GM21528 (cell line): ENCODE measurements around the gene LMO7.
"Not testable (repeated sequence)": the region's sequence is repeated elsewhere in the genome, so short reads cannot be mapped to it uniquely, and the experiment has no call there.

Experiments
- ATAC-seq: cut with Tn5 transposase; IDR thresholded peaks from one replicate; pipeline ENCODE4 v1.9.1; 2021; ENCODE audit warnings: mild to moderate bottlenecking, moderate library complexity; ENCODE audit not compliant: unreplicated experiment, low FRiP score

LMO7 gene

GRCh38 chr13:75769141-75769905, 133.2 kb downstream of the LMO7 start:
- ATAC-seq: no peak

GRCh38 chr13:75770164-75770563, 134.0 kb downstream of the LMO7 start:
- ATAC-seq: no peak

GRCh38 chr13:75770592-75771011, 134.5 kb downstream of the LMO7 start:
- ATAC-seq: no peak

DNA sequence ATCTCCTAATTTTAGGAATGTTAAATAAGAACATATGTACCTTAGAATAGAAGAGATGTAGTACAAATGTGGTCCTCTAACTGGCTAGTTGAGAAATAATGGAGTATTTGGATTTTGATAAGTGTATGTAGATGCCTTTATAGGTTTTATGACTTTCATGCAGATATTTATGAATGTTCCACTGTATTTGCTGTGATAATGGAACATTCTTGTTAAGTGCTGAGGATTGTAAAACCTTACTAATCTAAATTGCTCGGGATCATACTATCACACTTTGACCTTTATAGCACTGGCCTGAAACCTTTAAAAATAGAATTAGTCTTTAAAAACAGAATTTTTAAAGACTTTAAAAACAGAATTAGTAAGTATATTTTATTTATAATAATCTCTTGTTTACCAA, 135.1 kb downstream of the LMO7 start:
- ATAC-seq: no peak

- no peak for ATAC-seq
These were observed 135.7 kb downstream of the LMO7 start for GRCh38 chr13:75771818-75772217.

- ATAC-seq: no peak
These were observed 138.0 kb downstream of the LMO7 start for GRCh38 chr13:75774176-75774575.

GRCh38 chr13:75776550-75776949, 140.4 kb downstream of the LMO7 start:
- ATAC-seq: no peak

- no peak for ATAC-seq
These were observed 143.3 kb downstream of the LMO7 start for GRCh38 chr13:75779393-75779792.

GRCh38 chr13:75780103-75780502, 144.0 kb downstream of the LMO7 start:
- not testable (repeated sequence) for ATAC-seq

DNA sequence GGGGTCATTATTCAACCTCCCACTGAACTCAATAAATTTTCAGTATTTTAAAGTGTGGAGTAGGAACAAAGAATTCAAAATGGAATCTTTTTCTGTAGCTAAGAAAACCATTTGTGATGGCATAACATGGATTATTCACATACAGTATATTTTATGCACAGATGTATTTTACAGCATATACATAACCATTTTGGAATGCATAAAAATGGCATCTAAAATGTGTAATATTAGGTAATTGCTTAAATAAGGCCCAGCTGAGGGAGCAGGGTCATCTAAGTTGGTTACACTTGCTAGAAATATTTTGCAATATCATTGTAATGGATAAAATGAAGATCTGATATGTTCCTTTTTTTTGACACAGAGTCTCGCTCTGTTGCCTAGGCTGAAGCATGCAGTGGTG, 146.9 kb downstream of the LMO7 start:
- ATAC-seq: no peak

DNA sequence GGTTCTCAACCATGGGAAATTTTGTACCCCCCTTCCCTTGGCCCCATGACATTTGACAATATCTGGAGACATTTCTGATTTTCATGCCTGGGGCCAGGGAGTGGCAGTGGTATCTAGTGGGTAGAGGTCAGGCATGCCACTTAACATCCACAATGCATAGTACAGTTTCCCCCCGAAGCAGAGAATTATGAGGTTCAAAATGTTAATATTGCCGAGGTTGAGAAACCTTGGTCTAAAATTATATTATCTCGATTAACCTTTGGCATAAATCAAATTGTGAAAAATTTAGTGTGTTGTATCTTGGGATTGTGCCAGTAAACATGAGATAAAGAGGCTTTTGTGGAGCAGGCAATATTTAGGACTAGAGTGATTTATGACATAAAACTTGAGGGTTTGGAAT, 147.9 kb downstream of the LMO7 start:
- no peak for ATAC-seq

GRCh38 chr13:75785130-75785529, 149.0 kb downstream of the LMO7 start:
- no peak for ATAC-seq

DNA sequence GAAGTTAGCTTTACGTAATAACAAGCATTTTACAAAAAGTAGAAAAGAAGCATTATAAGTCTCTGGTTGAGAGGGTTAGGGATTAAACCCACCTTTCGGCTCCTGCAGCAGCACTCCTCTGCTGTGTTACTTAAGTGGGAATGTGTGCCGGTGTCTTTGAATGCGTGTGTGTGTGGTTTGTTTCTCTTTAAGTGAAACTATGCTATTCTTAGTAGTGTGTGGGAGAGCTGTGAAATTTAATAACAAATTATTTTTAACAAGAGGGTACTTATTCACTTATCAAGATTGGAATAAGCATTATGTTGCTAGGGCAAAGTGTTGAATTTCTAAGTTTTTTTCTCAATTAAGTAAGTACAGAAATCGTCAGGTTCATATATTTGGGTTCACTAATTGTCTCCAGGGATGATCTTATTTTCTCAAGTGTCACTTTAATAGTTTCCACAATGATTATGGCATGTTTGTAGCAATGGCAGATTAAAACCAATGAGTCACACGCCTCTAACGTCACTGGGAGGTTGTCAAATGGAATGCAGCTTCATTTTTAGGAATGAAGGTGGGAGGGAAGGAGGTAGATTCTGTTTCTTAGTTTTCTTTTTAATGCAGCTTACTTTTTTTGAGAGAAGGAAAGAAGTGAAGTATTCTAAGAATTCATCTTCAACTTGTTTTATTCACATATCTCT, 151.3 kb downstream of the LMO7 start:
- no peak for ATAC-seq

- ATAC-seq: no peak
These were observed 152.4 kb downstream of the LMO7 start for GRCh38 chr13:75788481-75788981.

GRCh38 chr13:75789451-75790197, 153.5 kb downstream of the LMO7 start:
- no peak for ATAC-seq

DNA sequence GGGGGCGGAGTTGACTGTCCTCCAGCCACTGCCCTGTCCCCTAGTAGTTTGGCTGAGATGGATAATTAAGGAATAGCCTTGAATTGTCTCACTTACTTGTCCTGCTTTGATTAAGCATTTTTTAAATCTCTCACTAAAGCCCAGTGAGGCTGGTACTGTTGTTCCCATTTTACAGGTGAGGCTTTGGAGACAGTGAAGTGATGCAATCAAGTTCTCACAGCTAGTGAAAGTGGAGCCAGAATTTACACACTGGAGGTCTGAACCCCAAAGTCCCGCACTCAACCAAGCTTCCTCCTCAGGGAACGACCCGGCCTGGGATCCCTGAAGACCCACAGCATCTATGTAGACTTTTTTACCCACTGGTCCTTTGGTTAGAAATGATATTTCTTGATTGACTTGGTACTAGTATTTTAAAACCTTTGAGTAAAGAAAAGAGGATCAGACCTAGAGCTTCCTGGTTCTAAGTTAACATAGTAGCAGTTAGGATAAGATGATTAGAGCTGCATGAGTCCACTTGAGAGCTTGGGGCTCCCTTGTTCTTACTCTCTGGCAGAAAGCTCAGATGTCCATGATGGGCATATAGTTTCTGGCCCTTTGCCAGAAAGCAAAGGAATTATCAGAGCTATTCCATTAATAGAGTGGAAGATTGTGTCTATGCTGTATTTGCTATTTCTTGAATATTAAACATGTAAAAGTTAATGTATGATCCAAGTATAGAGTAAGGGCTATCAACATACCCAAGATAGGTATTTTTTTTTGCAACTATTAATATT, 154.3 kb downstream of the LMO7 start:
- ATAC-seq: no peak

DNA sequence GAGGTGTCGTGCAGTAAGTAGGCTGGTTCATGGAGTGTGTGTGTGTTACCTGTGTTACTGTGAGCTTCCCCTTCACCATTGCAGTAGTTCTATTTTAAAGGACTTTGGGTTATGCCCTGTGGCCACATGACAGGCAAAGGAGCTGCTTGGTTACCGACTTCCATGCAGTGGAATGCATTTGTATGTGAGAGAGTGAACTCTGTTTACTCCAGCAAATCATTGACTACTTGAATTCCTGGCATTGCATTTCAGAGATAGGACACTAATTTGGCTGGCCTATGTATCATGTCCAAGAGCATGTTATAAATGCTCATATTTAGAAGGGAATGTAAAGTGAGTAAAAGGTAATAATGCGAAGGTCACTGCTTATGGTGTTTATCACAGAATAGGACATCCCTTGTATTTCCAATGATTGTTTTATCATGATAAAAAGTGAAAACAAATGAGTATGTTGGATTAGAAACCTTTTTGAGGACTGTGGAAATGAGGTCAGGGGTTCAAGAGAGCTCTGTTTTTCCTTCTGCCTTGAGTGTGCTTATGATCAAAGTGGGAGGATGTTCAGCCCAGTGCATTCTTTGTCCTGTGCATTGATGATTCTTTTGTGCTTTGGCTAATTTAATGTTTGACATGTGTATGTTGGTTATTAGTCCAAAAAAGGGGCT, 156.5 kb downstream of the LMO7 start:
- no peak for ATAC-seq

GRCh38 chr13:75793188-75793567, 157.0 kb downstream of the LMO7 start:
- ATAC-seq: not testable (repeated sequence)

DNA sequence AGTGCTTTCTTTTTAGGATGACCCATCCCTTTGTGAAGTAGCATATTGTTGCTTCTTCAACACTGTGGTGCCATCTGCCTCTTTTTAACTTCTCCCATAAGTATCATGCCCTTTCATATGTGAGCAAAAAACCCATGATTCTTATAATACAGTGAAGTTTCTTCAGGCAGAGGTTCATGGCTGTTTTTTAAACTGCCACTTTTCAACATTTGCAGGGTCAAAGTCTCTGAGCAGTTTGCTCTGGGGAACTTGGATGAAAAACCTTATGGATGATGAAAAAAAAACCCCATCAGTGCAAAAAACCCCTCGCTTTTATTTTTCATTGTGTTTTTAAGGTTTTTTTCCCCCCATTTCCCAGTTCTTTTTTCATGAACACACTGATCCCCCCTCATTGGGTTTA, 158.5 kb downstream of the LMO7 start:
- no peak for ATAC-seq

GRCh38 chr13:75795274-75795673, 159.1 kb downstream of the LMO7 start:
- ATAC-seq: no peak
